HL-60 (cell line): ENCODE measurements around the gene CFAP97D2.
A peak's percentile ranks its signal among the peaks of the same experiment; 100 is the strongest.

Experiments used
- DNase-seq, 2 experiments: peaks; one replicate each; pipeline ENCODE4 v3.0.0-alpha.2; 2010 to 2020; ENCODE audit warnings: low read depth in 1 of 2, low spot score in 1 of 2
- H3K27ac ChIP-seq: fragments of 250-450 bp; sonication (Bioruptor Pico); replicated peaks from 2 replicates; pipeline ENCODE4 v1.5.1; 2020; ENCODE audit warnings: mild to moderate bottlenecking, moderate library complexity
- H3K27me3 ChIP-seq: fragments of 250-450 bp; sonication (Bioruptor Pico); 2 replicates; pipeline ENCODE4 v1.5.1; 2021; ENCODE audit warnings: mild to moderate bottlenecking, moderate library complexity; ENCODE audit not compliant: insufficient read depth, poor library complexity, severe bottlenecking
- H3K4me3 ChIP-seq: replicated peaks from 2 replicates; pipeline ENCODE4 v1.5.1; 2011; ENCODE audit warnings: mild to moderate bottlenecking, control low read depth, low read length; ENCODE audit not compliant: insufficient read depth
- GABPA ChIP-seq: IDR thresholded peaks from 2 replicates; pipeline ENCODE4 v1.6.1; 2012; ENCODE audit warnings: low read depth
- POLR2AphosphoS5 ChIP-seq: IDR thresholded peaks from 2 replicates; pipeline ENCODE4 v1.6.1; 2012; ENCODE audit warnings: low read depth
- SPI1 ChIP-seq: IDR thresholded peaks from 2 replicates; pipeline ENCODE4 v1.6.1; 2012; ENCODE audit warnings: low read depth, mild to moderate bottlenecking, borderline replicate concordance
- TF ChIP-seq, protein P1 (sequence below): IDR thresholded peaks from one replicate; pipeline ENCODE4 v1.5.1; 2011; ENCODE audit warnings: low read length, control low read depth, inconsistent platforms; ENCODE audit not compliant: insufficient read depth
- TF ChIP-seq, protein P2 (sequence below): IDR thresholded peaks from 2 replicates; pipeline ENCODE4 v1.6.1; 2012; ENCODE audit warnings: low read depth; ENCODE audit not compliant: insufficient replicate concordance

CFAP97D2 gene

GRCh38 chr13:114142137-114142550, 36.9 kb upstream of the CFAP97D2 start:
- H3K27ac ChIP-seq = no peak overlapping the region
- TF ChIP-seq GABPA (no peak), POLR2AphosphoS5 (no peak), SPI1 (no peak)
- TF ChIP-seq, protein P1, sequence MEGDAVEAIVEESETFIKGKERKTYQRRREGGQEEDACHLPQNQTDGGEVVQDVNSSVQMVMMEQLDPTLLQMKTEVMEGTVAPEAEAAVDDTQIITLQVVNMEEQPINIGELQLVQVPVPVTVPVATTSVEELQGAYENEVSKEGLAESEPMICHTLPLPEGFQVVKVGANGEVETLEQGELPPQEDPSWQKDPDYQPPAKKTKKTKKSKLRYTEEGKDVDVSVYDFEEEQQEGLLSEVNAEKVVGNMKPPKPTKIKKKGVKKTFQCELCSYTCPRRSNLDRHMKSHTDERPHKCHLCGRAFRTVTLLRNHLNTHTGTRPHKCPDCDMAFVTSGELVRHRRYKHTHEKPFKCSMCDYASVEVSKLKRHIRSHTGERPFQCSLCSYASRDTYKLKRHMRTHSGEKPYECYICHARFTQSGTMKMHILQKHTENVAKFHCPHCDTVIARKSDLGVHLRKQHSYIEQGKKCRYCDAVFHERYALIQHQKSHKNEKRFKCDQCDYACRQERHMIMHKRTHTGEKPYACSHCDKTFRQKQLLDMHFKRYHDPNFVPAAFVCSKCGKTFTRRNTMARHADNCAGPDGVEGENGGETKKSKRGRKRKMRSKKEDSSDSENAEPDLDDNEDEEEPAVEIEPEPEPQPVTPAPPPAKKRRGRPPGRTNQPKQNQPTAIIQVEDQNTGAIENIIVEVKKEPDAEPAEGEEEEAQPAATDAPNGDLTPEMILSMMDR = no peak
- TF ChIP-seq, protein P2, sequence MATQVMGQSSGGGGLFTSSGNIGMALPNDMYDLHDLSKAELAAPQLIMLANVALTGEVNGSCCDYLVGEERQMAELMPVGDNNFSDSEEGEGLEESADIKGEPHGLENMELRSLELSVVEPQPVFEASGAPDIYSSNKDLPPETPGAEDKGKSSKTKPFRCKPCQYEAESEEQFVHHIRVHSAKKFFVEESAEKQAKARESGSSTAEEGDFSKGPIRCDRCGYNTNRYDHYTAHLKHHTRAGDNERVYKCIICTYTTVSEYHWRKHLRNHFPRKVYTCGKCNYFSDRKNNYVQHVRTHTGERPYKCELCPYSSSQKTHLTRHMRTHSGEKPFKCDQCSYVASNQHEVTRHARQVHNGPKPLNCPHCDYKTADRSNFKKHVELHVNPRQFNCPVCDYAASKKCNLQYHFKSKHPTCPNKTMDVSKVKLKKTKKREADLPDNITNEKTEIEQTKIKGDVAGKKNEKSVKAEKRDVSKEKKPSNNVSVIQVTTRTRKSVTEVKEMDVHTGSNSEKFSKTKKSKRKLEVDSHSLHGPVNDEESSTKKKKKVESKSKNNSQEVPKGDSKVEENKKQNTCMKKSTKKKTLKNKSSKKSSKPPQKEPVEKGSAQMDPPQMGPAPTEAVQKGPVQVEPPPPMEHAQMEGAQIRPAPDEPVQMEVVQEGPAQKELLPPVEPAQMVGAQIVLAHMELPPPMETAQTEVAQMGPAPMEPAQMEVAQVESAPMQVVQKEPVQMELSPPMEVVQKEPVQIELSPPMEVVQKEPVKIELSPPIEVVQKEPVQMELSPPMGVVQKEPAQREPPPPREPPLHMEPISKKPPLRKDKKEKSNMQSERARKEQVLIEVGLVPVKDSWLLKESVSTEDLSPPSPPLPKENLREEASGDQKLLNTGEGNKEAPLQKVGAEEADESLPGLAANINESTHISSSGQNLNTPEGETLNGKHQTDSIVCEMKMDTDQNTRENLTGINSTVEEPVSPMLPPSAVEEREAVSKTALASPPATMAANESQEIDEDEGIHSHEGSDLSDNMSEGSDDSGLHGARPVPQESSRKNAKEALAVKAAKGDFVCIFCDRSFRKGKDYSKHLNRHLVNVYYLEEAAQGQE = no peak
- no peak for DNase-seq
- H3K4me3 ChIP-seq = no peak overlapping the region
- H3K27me3 ChIP-seq = no peaks in the 10 kb centered on the region

- TF ChIP-seq POLR2AphosphoS5 (no peak), GABPA (no peak), SPI1 (no peak)
- TF ChIP-seq, protein P2 = no peak
- TF ChIP-seq, protein P1 = no peak
- Histone ChIP-seq H3K27me3 (no peaks in the 10 kb centered on the region), H3K4me3 (no peak overlapping the region), H3K27ac (no peak overlapping the region)
- DNase-seq = peak in 1 of 2 experiments; percentile 50
Measured at GRCh38 chr13:114142640-114143490, 36.2 kb upstream of the CFAP97D2 start.

- TF ChIP-seq, protein P1 = no peak
- TF ChIP-seq GABPA (no peak), SPI1 (no peak), POLR2AphosphoS5 (no peak)
- TF ChIP-seq, protein P2 = no peak
- H3K27ac ChIP-seq = no peak overlapping the region
- no peaks in the 10 kb centered on the region for H3K27me3 ChIP-seq
- H3K4me3 ChIP-seq = no peak overlapping the region
- DNase-seq = no peak
Measured at GRCh38 chr13:114143806-114144605, 35.1 kb upstream of the CFAP97D2 start.
